ENCODE results near the gene CDH13.

Gene CDH13

GRCh38 chr16:82936941-82937551 lies 310.3 kb downstream of the CDH13 start:
- Histone ChIP-seq H3K4me3 (ENCODE audit: low read length) (no peak overlapping the region), H3K36me3 (ENCODE audit: control insufficient read depth, insufficient read depth, low read length) (no peaks in the 10 kb centered on the region), H3K27me3 (ENCODE audit: control insufficient read depth, insufficient read depth, low read length) (no peaks in the 10 kb centered on the region), H3K27ac (ENCODE audit: low read length) (no peak overlapping the region), H3K4me1 (ENCODE audit: control insufficient read depth, insufficient read depth, low read length) (no peaks in the 10 kb centered on the region), H3K9me3 (ENCODE audit: control insufficient read depth, insufficient read depth, low read length) (no peaks in the 10 kb centered on the region)
- no CpG with 5 or more reads among the region's 7 CpGs for WGBS (ENCODE audit: insufficient coverage, insufficient read length)
- no peak for DNase-seq (ENCODE audit: low read depth, low spot score)

GRCh38 chr16:82937926-82938520 lies 311.3 kb downstream of the CDH13 start:
- no peak overlapping the region for H3K4me3 ChIP-seq (ENCODE audit: low read length)
- DNase-seq (ENCODE audit: low read depth, low spot score) = no peak
- H3K9me3 ChIP-seq (ENCODE audit: control insufficient read depth, insufficient read depth, low read length) = no peaks in the 10 kb centered on the region
- H3K4me1 ChIP-seq (ENCODE audit: control insufficient read depth, insufficient read depth, low read length) = no peaks in the 10 kb centered on the region
- H3K27me3 ChIP-seq (ENCODE audit: control insufficient read depth, insufficient read depth, low read length) = no peaks in the 10 kb centered on the region
- no CpG with 5 or more reads among the region's 7 CpGs for WGBS (ENCODE audit: insufficient coverage, insufficient read length)
- no peak overlapping the region for H3K27ac ChIP-seq (ENCODE audit: low read length)
- no peaks in the 10 kb centered on the region for H3K36me3 ChIP-seq (ENCODE audit: control insufficient read depth, insufficient read depth, low read length)

DNA sequence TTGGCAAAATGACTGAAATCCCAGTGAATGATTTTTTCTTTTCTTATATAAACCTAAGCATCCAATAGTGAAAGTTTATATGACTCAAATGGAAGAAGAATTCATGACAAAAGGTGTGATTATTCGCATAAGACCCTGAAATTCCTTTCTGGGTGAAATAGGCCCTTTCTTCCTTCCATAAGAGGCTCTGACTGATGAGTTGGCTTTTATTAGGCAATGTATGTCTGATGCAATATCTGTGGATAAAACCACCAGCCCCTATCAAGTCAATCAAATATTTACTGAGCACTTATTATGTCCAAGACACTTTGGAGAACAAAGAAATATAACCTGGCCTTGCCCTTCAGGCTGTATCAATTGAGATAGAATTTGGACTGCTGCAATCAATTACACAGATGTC lies 316.6 kb downstream of the CDH13 start:
- no CpG with 5 or more reads among the region's 1 CpG for WGBS (ENCODE audit: insufficient coverage, insufficient read length)
- DNase-seq (ENCODE audit: low read depth, low spot score) = no peak

GRCh38 chr16:82945420-82946101 lies 318.8 kb downstream of the CDH13 start:
- H3K4me3 ChIP-seq (ENCODE audit: low read length) = no peak overlapping the region
- H3K36me3 ChIP-seq (ENCODE audit: control insufficient read depth, insufficient read depth, low read length) = no peaks in the 10 kb centered on the region
- WGBS (ENCODE audit: insufficient coverage, insufficient read length) = no CpG with 5 or more reads among the region's 12 CpGs
- no peak overlapping the region for H3K27ac ChIP-seq (ENCODE audit: low read length)
- no peak for DNase-seq (ENCODE audit: low read depth, low spot score)
- H3K27me3 ChIP-seq (ENCODE audit: control insufficient read depth, insufficient read depth, low read length) = no peaks in the 10 kb centered on the region
- H3K4me1 ChIP-seq (ENCODE audit: control insufficient read depth, insufficient read depth, low read length) = no peaks in the 10 kb centered on the region
- no peaks in the 10 kb centered on the region for H3K9me3 ChIP-seq (ENCODE audit: control insufficient read depth, insufficient read depth, low read length)

More for the DNA sequence above, 316.6 kb downstream of the CDH13 start:
- Histone ChIP-seq H3K4me1 (ENCODE audit: control insufficient read depth, insufficient read depth, low read length) (no peaks in the 10 kb centered on the region), H3K9me3 (ENCODE audit: control insufficient read depth, insufficient read depth, low read length) (no peaks in the 10 kb centered on the region), H3K4me3 (ENCODE audit: low read length) (no peak overlapping the region), H3K36me3 (ENCODE audit: control insufficient read depth, insufficient read depth, low read length) (no peaks in the 10 kb centered on the region), H3K27ac (ENCODE audit: low read length) (no peak overlapping the region), H3K27me3 (ENCODE audit: control insufficient read depth, insufficient read depth, low read length) (no peaks in the 10 kb centered on the region)

- no peaks in the 10 kb centered on the region for H3K36me3 ChIP-seq (ENCODE audit: control insufficient read depth, insufficient read depth, low read length)
- DNase-seq (ENCODE audit: low read depth, low spot score) = no peak
- no peaks in the 10 kb centered on the region for H3K9me3 ChIP-seq (ENCODE audit: control insufficient read depth, insufficient read depth, low read length)
- H3K27ac ChIP-seq (ENCODE audit: low read length) = no peak overlapping the region
- no peaks in the 10 kb centered on the region for H3K4me1 ChIP-seq (ENCODE audit: control insufficient read depth, insufficient read depth, low read length)
- H3K27me3 ChIP-seq (ENCODE audit: control insufficient read depth, insufficient read depth, low read length) = no peaks in the 10 kb centered on the region
- H3K4me3 ChIP-seq (ENCODE audit: low read length) = no peak overlapping the region
These were observed 320.9 kb downstream of the CDH13 start for GRCh38 chr16:82947698-82948097.

DNA sequence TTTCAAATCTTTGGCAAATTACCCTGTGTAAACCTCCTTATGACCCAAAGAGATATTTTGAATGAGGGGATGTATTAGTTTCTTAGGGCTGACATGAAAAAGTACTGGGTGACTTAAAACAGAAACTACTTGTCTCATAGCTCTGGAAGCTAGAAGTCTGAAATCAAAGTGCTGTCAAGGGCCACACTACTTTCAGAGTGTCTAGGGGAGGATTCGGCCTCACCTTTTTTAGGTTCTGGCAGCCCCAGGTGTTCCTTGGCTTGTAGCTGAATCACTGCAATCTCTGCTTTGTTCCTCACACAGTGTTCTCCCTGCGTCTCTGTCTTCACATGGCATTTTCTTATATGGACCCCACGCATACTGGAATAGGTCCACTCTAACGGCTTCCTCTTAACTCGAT lies 322.2 kb downstream of the CDH13 start:
- no peak overlapping the region for H3K27ac ChIP-seq (ENCODE audit: low read length)
- no peak for DNase-seq (ENCODE audit: low read depth, low spot score)
- no peaks in the 10 kb centered on the region for H3K27me3 ChIP-seq (ENCODE audit: control insufficient read depth, insufficient read depth, low read length)
- H3K4me3 ChIP-seq (ENCODE audit: low read length) = no peak overlapping the region
- WGBS (ENCODE audit: insufficient coverage, insufficient read length) = no CpG with 5 or more reads among the region's 5 CpGs
- no peaks in the 10 kb centered on the region for H3K9me3 ChIP-seq (ENCODE audit: control insufficient read depth, insufficient read depth, low read length)
- no peaks in the 10 kb centered on the region for H3K36me3 ChIP-seq (ENCODE audit: control insufficient read depth, insufficient read depth, low read length)
- no peaks in the 10 kb centered on the region for H3K4me1 ChIP-seq (ENCODE audit: control insufficient read depth, insufficient read depth, low read length)

DNA sequence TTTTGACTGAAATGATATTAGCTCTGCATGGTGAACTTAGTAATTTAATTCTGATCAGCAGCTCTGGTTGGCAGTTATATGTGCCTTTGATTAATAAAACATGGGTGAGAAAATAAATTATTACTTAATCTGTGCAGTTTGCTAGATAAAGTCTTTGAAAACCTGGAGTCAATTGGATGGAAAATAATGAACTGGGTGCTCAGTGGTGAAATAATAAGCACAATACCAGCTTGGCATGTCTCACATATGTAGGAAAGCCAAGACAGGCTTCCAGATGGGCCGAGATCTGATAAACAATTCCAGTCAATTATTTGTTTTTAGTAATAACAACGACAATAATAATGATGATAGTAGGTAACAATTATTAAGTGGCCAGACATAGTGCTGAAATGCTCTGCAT lies 326.7 kb downstream of the CDH13 start:
- H3K4me1 ChIP-seq (ENCODE audit: control insufficient read depth, insufficient read depth, low read length) = no peaks in the 10 kb centered on the region
- no CpG with 5 or more reads among the region's 2 CpGs for WGBS (ENCODE audit: insufficient coverage, insufficient read length)
- no peaks in the 10 kb centered on the region for H3K9me3 ChIP-seq (ENCODE audit: control insufficient read depth, insufficient read depth, low read length)
- no peak for DNase-seq (ENCODE audit: low read depth, low spot score)
- no peaks in the 10 kb centered on the region for H3K27me3 ChIP-seq (ENCODE audit: control insufficient read depth, insufficient read depth, low read length)
- H3K27ac ChIP-seq (ENCODE audit: low read length) = no peak overlapping the region
- H3K4me3 ChIP-seq (ENCODE audit: low read length) = no peak overlapping the region
- H3K36me3 ChIP-seq (ENCODE audit: control insufficient read depth, insufficient read depth, low read length) = no peaks in the 10 kb centered on the region

- Histone ChIP-seq H3K27me3 (ENCODE audit: control insufficient read depth, insufficient read depth, low read length) (no peaks in the 10 kb centered on the region), H3K4me3 (ENCODE audit: low read length) (no peak overlapping the region), H3K27ac (ENCODE audit: low read length) (no peak overlapping the region), H3K36me3 (ENCODE audit: control insufficient read depth, insufficient read depth, low read length) (no peaks in the 10 kb centered on the region), H3K4me1 (ENCODE audit: control insufficient read depth, insufficient read depth, low read length) (no peaks in the 10 kb centered on the region), H3K9me3 (ENCODE audit: control insufficient read depth, insufficient read depth, low read length) (no peaks in the 10 kb centered on the region)
- no CpG with 5 or more reads among the region's 8 CpGs for WGBS (ENCODE audit: insufficient coverage, insufficient read length)
- DNase-seq (ENCODE audit: low read depth, low spot score) = no peak
These were observed 327.6 kb downstream of the CDH13 start for GRCh38 chr16:82954224-82954929.

GRCh38 chr16:82955741-82956348 lies 329.1 kb downstream of the CDH13 start:
- Histone ChIP-seq H3K4me1 (ENCODE audit: control insufficient read depth, insufficient read depth, low read length) (no peaks in the 10 kb centered on the region), H3K9me3 (ENCODE audit: control insufficient read depth, insufficient read depth, low read length) (no peaks in the 10 kb centered on the region), H3K36me3 (ENCODE audit: control insufficient read depth, insufficient read depth, low read length) (no peaks in the 10 kb centered on the region), H3K27me3 (ENCODE audit: control insufficient read depth, insufficient read depth, low read length) (no peaks in the 10 kb centered on the region), H3K4me3 (ENCODE audit: low read length) (no peak overlapping the region), H3K27ac (ENCODE audit: low read length) (no peak overlapping the region)
- WGBS (ENCODE audit: insufficient coverage, insufficient read length) = no CpG with 5 or more reads among the region's 3 CpGs
- DNase-seq (ENCODE audit: low read depth, low spot score) = no peak

- Histone ChIP-seq H3K27me3 (ENCODE audit: control insufficient read depth, insufficient read depth, low read length) (no peaks in the 10 kb centered on the region), H3K4me3 (ENCODE audit: low read length) (no peak overlapping the region), H3K4me1 (ENCODE audit: control insufficient read depth, insufficient read depth, low read length) (no peaks in the 10 kb centered on the region), H3K9me3 (ENCODE audit: control insufficient read depth, insufficient read depth, low read length) (no peaks in the 10 kb centered on the region), H3K36me3 (ENCODE audit: control insufficient read depth, insufficient read depth, low read length) (no peaks in the 10 kb centered on the region), H3K27ac (ENCODE audit: low read length) (no peak overlapping the region)
- no peak for DNase-seq (ENCODE audit: low read depth, low spot score)
- WGBS (ENCODE audit: insufficient coverage, insufficient read length) = no CpG with 5 or more reads among the region's 3 CpGs
These were observed 330.4 kb downstream of the CDH13 start for GRCh38 chr16:82957212-82957611.
